HG03432 (cell line): ENCODE data around the gene FOXK2.

Experiments used
- ATAC-seq: cut with Tn5 transposase; IDR thresholded peaks from one replicate; pipeline ENCODE4 v1.9.1; 2021; ENCODE audit warnings: mild to moderate bottlenecking, moderate library complexity; ENCODE audit not compliant: unreplicated experiment

The FOXK2 gene

DNA sequence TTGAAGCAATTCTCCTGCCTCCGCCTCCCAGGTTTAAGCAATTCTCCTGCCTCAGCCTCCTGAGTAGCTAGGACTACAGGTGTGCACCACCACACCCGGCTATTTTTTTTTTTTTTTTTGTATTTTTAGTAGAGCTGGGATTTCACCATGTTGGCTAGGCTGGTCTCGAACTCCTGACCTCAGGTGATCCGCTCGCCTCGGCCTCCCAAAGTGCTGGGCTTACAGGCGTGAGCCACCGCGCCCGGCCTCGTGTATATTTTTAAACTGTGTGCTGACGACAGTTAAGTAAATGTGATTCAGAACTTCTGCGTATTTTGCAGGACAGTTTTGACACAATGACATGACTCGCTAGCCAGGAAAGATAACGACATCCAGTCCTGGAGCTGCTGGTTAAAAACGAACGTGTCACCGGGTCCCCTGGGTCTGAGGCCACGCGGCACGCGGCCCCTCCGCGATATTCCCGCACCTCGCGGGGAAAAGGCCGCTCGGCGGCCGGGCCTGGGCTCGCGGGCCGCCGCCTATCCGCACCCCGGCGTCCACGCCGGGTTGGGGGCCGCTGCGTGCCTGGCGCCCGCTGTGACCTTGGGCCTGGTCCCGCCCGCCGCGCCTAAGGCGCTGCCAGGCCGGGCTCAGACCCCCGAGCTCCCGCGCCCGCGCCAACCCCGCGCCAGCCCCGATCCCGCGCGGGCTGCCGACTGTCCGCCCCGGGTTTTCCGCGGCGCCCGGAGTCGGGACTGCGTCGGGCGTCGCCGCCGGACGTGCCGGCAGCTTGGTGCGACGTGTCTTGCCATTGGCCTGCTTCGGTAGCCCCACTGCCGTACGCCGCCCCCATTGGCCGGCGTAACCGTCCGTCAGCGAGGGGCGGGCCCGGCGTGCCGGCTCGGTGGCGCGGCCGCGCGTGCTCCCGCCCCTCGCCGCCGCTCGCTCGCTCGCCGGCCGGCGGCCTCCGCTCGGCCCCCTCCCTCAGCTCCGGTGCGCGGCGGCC lies at the start of gene FOXK2:
Gene FOXK2, plus strand, starts transcription at position 907 of the 985 bp plus-strand sequence. CDS start 157 bp downstream, outside the sequence.
- ATAC-seq = peak; percentile 88

DNA sequence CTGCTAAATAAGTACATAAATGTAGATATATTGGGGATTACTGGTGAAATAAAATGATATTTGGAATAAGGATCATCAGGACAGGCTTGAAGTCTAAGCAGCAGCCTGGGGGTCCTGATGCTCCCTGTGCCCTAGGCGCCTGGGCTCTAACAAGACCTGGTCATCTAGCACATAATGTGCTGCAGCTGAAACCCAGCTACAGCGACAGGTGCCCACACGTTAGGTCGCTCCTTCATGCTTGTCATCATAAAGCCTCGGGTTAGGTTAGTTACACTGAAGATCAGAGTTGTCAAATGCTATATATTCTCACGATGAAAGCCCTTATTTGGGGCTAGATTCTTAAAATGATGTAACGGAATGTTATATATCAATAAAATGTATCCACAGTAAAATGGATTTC lies 49.5 kb upstream of the FOXK2 start:
- no peak for ATAC-seq

DNA sequence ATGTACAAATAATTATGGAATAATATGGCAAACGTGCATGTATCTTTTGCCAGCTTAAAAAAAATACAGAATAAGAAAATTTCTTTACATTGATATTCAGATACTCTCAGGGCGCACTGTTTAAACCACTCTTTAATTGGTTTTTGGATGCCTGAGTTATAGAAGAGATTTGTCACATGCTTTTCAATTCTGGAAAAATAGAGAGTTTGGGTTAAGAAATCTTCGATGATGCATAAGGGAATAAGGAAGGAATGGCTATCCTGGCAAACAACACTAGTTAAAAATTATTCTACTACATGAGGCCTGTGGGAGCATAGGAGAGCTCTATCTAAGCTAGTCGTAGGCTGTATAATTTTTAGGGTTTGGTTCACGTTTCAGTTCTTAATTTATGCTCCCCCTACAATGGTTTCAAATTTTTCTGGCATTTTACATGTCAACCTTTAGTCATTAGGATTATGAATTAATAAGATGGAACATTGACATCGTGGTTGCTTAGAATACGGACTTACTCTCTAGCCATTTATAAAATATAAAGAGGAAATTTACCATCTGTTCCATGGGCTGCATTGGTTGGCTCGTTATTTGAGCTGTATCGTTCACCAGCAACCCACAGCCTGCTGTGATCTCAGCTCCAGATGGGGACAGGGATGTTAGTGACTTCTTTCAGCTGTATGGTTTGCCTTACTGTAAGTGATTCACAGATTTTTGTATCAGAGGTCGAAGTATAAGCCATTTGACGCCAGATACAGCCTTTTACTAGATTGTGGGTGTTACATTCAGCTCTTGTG lies 45.1 kb upstream of the FOXK2 start:
- no peak for ATAC-seq

DNA sequence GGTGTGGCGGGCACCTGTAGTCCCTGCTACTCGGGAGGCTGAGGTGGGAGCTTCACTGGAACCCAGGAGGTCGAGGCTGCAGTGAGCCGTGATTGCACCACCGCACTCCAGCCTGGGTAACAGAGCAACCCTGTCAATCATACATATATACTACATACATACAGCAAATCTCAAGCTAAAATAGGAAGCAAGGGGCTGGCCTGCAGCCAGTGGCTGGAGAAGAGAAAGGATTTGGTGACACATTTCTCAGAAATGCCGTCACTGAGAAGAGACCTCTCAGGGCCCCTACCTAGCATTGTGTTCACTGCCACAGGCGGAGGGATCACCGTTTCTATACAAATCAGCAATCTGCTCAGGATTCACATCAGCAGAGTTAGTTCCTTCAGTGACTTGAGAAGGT lies 44.1 kb upstream of the FOXK2 start:
- ATAC-seq = no peak

DNA sequence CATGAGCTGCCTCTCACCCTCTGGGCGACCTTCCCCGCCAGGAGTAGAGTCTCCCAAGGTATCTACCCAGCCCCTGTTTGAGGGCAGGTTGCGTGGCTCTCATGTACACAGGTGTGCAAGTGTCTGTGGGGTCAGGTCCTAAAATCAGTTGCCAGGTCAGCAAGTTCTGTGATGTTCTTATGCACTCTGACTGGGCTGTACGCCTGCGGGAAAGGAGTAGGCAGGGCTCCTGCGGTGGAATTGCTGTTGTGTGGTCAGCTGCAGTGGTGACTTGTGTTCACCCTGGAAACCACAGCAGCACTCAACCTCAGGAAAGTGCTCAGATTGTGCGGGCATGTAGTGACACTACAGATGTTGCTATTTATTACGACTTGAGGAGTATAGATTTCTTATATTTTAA lies 41.6 kb upstream of the FOXK2 start:
- ATAC-seq = no peak

DNA sequence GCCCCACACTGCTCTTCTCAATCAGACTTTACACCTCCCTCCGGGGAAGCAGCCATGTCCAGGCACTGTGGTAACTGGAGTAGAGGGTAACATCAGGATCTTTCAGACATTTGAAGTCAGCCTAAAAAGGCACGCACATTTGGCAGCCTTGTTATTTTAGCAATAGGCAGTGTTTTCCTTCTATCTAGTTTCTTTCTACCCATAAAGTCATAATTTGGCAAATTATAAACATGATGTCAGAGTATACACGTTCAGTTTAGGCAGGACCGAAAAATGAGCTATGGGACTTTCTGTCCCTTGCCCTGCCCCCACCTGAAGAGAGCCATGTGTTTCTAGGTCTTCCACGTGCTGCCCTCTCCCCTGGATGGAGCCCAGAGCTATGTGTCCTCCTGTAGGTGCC lies 39.9 kb upstream of the FOXK2 start:
- no peak for ATAC-seq

DNA sequence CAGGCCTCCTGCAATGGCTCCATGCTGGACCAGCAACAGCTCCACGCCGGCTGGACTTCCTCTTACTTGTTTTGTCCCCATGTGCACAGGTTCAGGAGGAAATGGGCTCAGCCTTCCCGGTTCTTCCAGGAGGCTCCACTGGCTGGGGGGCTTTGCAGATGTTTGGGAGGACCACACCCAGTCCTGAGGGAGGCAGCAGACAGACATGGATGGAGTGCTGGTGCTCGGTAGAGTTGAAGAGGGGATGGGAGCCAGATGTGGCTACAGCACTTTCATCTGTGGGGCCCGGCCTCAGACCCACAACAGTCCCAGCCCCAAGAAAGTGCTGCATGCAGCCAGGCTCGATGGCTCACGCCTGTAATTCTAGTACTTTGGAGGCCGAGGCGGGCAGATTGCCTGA lies 39.2 kb upstream of the FOXK2 start:
- ATAC-seq = no peak

DNA sequence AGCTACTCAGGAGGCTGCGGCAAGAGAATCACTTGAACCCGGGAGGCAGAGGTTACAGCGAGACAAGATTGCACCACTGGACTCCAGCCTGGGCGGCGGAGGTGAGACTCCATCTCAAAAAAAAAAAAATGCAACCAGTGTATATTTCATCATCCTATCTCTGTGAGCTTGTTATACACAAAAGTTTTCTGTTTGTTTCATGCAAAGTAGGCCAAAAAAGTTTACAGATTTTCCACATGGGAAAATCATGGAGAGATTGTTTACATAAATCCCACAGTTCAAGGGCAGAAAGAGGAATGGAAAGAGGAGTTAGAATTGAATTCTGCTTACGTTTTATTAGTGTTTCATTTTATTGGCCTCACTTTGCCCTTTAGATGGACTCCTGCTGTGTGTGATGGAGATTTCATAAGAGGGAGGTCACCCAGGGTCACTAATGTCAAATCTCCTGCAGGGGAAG lies 36.3 kb upstream of the FOXK2 start:
- no peak for ATAC-seq

DNA sequence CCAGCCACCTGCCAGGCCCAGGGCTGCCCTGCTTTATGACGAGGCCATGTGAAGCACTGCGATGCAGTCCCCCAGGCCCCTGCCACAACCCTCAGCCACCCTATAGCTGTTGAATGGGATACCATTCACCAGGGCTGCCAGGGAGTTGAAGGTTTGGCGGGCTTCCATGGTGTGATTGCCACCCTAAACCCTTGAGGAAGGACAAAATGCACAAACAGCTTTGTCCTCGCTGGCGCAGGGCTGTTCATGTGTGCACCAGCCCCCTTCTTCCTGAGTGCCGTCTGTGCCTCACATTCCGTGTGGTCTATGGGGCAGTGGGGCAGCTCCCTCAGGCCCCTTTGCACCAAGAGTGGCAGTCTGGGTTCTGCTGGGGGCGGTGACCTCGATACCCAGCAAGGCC lies 35.7 kb upstream of the FOXK2 start:
- ATAC-seq = no peak

DNA sequence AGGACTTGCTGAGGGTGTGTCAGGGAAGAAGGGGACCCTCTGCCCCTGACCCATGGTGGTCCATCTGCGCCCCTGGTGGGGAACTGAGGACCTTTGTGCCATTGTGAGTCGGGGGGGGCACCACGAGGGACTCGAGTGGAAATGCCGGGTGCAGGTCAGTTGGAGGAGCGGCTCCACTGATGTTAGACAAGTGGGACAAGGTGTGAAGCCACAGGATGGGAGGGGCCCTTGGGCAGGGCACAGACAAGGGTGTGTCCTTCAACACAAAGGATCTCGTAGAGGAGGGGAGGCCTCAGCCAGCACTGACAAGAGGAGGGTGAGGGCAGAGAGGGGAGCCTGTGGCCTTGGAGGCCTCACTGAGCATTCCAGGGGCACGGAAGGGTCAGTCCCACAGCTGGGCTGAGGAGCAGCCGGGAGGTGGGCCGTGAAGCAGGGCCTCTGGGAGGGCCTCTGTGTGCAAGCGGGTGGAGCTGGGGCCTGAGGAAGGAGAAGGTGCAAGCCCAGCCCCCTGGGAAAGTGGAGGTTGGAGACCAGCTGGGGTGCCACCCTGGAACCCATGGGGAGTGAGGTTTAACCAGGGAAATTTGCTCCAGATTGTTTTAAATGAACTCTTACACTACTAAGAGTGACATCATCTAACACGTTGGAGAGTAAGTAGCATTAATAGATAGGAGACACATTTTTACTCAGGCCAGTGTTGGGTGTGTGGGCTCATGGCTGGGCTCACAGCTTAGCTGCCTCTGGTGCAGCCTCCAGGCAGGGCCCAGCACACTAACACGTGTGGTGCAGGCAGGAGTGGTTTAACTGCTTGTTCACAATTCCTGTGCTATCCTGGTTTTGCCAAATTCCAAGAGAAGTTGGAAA lies 33.1 kb upstream of the FOXK2 start:
- no peak for ATAC-seq

DNA sequence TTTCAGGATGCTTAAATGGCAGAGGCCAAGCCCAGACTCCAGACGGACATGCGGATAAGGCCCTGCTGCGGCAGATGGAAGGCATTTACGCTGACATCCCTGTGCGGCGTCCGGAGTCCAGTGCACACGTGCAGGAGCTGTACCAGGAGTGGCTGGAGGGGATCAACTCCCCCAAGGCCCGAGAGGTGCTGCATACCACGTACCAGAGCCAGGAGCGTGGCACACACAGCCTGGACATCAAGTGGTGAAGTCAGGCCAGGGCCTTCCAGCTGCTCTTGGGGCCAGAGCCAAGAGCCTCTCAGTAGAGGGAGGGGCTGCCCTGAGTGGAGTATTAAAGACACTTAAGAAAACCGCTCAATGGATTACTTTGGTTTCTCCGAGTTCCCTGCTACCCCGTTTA lies 31.6 kb upstream of the FOXK2 start:
- no peak for ATAC-seq

DNA sequence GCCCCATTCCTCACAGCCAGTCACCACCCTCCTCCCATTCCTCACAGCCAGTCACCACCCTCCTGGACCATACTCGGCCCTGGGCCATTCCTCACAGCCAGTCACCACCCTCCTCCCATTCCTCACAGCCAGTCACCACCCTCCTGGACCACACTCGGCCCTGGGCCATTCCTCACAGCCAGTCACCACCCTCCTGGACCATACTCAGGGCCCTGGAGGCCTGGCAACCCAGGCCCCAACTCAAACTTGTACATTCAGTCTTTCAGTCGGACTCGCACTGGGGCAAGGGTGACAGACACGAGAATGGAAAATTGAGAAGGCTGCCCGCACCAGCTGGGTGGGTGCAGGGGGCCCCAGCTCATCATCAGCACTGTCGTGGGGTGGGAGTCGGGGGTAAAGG lies 30.4 kb upstream of the FOXK2 start:
- ATAC-seq = no peak

DNA sequence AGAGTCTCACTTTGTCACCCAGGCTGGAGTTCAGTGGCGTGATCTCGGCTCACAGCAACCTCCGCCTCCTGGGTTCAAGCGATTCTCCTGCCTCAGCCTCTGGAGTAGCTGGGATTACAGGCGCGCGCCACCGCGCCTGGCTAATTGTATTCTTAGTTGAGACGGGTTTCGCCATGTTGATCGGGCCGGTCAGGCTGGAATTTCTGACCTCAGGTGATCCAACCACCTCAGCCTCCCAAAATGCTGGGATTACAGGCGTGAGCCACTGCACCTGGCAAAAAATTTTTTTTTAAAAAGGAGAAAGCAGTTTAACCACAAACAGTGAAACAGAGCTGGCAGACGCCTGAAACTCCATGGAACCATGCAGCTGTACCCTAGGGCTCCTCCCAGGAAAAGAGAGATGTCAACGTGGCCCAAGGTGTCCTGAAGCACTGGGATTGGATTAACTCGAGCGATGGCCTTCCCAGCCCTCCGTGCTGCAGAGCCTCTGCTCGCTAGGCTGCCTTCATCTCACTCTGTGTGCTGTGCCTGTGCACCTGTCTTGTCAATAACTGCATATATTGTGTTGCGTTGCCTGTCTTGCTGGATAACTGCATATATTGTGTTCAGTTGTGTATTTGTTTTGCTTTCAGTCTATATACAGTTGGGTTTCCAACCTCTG lies 29.6 kb upstream of the FOXK2 start:
- no peak for ATAC-seq

DNA sequence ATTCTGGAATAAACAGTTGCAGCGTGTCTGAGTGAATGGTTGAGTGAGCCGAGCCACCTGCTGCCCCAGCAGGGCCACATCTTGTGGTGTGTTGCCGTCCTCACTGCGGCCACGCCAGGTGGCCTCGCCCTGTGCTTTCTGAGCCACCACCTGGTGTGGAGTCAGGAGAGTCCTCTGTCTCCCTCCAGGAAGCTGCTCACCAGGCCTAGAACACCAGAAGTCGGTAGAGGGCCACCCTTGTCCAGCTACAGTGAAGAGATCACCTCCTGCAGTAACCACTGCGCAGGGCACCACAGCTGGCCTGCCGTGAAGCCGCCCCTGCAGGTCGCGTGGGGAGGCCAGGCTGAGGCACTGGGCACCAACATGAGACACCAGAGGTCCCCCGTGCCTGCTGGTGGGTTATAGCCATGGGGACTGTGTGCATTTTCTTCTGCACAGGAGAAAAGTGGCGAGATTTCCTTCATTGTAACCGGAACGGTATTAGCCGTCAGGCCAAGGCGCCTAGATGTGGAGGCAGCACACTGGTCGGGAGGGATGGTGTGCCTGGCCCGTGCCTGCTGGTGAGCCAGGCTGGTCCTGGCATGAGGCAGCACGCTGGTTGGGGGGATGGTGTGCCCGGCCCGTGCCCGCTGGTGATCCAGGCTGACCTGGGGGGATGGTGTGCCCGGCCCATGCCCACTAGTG lies 28.9 kb upstream of the FOXK2 start:
- ATAC-seq = no peak

DNA sequence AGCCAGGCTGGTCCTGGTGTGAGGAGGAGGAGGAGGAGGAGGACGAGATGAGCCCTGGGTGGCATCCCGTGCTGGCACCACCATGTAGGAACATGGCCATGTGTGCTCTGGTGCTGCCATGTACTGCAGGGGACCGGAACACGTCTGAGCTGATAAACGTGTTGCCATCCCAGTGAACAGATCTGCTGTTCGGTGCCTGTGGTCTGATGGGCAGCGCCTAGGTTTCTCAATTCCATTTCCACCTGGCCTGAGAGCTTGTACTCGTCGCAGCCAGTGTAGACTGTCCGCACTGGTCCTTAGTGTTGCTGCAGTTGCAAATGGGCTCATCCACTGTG lies 28.4 kb upstream of the FOXK2 start:
- ATAC-seq = no peak

DNA sequence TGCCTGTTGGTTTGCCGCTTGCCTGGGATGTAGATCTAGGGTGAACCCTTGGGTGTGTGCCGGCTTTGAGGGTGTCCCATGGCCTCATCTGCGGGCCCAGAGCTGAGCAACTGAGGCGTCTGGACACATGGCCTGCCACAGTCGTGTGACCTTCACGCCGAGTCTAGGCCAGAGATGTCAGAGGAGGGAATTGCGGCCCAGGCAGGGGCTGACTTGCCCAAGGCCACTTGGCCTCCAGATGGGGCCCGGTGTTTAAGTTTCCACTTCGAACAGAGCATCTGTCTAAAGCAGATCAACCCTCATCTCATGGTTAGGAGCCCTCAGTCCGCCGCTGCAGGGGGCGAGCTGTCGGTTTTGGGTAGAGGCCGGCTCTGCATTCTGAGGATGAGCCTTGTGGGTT lies 28.0 kb upstream of the FOXK2 start:
- no peak for ATAC-seq

DNA sequence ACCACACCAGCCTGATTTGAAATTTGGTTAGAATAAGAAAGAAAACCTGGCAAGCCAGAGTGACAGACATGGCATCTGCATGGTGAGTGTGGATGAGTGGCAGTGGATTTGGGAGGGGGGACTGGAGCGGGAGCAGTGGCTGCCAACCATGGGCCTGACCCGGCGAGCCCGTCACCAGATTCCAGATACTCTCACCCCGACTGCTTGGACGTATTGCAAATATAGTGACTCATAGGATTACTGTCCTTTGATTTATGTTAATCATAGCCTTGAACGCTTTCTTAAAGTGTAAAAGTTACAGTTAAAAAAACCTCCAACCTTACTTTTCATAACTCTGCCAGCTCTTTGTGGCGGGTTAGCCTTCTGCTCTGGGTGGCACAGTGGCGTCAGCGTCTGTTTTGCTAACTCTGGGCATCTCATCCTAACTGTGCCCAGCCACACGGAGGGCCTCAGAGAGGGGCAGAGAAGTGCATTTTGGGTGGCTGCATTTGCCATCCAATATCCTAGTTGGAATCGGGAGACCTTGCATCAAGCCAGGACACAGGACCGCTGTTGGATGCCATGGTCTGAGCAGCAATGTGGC lies 26.8 kb upstream of the FOXK2 start:
- ATAC-seq = no peak

DNA sequence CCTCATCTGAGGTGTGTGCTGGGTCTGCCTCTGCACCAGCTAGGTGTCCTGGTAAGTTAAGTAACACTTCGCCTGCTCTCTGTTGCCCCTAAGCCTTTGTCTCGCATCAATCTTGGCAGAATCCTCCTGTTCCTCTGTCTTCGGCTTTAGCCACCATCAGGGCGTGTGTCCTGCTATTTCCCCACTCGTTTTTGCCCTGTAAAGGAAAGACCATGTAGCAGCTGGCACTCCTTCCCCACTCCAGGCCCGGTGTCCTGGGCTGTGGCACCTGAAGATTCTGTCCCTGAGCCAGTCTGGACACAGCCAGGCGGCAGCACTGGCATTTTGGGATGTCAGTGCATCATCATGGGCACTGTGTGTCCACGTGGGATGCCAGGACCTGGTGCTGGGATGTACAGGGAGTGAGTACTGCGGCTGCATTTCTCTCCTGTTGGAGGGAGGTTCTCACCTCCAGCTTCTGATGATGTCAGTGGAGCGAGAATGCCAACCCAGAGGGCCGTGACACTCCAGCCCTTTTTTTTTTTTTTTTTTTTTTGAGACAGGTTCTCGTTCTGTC lies 26.2 kb upstream of the FOXK2 start:
- no peak for ATAC-seq
